Astrocyte of the spinal cord (primary cell): ENCODE measurements around the gene SLC6A14.

Source experiments
- DNase-seq: peaks from one replicate; pipeline ENCODE4 v3.0.0; 2011; ENCODE audit warnings: low read depth, low spot score
- H3K4me3 ChIP-seq: 2 replicates; pipeline ENCODE4 v1.5.1; 2011; ENCODE audit warnings: low read depth, mild to moderate bottlenecking, low read length, moderate library complexity
- in situ Hi-C: cut with HindIII; loops from 2 replicates; pipeline ENCODE4 v1.10.0; 2017; ENCODE audit warnings: low sequenced_read_pairs
- TF ChIP-seq, protein P1 (sequence below): IDR thresholded peaks from 2 replicates; pipeline ENCODE4 v1.5.1; 2012; ENCODE audit warnings: low read depth, mild to moderate bottlenecking, low read length, inconsistent platforms

Gene SLC6A14

DNA sequence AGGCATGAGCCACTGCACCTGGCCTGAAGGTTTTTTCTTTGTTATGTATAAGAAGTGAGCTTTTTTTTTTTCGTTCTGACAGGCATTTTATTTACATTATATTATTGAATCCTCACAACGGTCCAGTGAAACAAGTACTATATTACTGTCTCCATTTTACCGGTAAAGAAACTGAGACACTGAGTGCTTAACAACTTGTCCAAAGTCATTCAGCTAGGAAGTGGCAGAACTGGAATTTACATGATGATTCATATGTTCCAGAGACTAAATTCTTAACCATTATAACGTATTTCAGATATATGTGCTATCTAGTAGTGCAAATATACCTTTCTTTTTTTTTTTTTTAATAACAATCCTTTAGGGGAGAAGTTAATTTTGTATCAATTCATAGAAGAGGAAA lies 18.4 kb upstream of the SLC6A14 start:
- no peak for DNase-seq
- in situ Hi-C loops, result no loop called here
- H3K4me3 ChIP-seq, result no peak overlapping the region
- TF ChIP-seq, protein P1, sequence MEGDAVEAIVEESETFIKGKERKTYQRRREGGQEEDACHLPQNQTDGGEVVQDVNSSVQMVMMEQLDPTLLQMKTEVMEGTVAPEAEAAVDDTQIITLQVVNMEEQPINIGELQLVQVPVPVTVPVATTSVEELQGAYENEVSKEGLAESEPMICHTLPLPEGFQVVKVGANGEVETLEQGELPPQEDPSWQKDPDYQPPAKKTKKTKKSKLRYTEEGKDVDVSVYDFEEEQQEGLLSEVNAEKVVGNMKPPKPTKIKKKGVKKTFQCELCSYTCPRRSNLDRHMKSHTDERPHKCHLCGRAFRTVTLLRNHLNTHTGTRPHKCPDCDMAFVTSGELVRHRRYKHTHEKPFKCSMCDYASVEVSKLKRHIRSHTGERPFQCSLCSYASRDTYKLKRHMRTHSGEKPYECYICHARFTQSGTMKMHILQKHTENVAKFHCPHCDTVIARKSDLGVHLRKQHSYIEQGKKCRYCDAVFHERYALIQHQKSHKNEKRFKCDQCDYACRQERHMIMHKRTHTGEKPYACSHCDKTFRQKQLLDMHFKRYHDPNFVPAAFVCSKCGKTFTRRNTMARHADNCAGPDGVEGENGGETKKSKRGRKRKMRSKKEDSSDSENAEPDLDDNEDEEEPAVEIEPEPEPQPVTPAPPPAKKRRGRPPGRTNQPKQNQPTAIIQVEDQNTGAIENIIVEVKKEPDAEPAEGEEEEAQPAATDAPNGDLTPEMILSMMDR, result no peak

GRCh38 chrX:116427978-116428377 lies 8.4 kb upstream of the SLC6A14 start:
- no peak overlapping the region for H3K4me3 ChIP-seq
- no peak for DNase-seq
- TF ChIP-seq, protein P1, result no peak
- in situ Hi-C loops, result no loop called here

- H3K4me3 ChIP-seq, result no peak overlapping the region
- TF ChIP-seq, protein P1, result no peak
- DNase-seq, result no peak
- in situ Hi-C loops, result no loop called here
Measured at GRCh38 chrX:116435597-116435996, 809 bp upstream of the SLC6A14 start.

- TF ChIP-seq, protein P1, result no peak
- DNase-seq, result no peak
- H3K4me3 ChIP-seq, result no peak overlapping the region
- in situ Hi-C loops, result no loop called here
Measured at GRCh38 chrX:116449156-116449555, 12.8 kb downstream of the SLC6A14 start.

- no peak for DNase-seq
- in situ Hi-C loops, result no loop called here
- H3K4me3 ChIP-seq, result no peak within 1 kb of the TSS
- TF ChIP-seq, protein P1, result no peak
Measured at GRCh38 chrX:116462822-116463221, 26.4 kb downstream of the SLC6A14 start, which contains the start of gene CT83. Gene CT83 (minus strand): TSS chrX:116462976. CDS start chrX:116462856, 120 bp downstream.

DNA sequence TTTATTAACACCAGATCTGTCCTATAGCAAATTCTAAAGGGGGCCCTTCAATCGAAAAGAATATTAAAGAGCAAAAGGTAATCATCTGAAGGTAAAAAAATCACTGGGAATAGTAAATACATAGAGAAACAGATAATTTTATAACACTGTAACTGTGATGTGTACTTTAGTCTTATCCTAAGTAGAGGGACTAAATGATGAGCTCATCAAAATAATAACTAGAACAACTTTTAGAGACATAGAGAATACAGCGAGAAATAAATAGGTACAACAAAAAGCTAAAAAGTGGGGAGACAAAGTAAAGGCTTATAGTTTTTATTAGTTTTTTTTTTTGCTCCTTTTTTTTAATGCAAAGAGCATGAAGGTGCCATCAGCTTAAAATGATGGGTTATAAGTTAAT lies 43.7 kb downstream of the SLC6A14 start:
- TF ChIP-seq, protein P1, result no peak
- no peak overlapping the region for H3K4me3 ChIP-seq
- no peak for DNase-seq
- in situ Hi-C loops, result no loop called here

GRCh38 chrX:116490104-116490503 lies 53.7 kb downstream of the SLC6A14 start:
- TF ChIP-seq, protein P1, result peak; percentile 21
- in situ Hi-C loops, result no loop called here
- DNase-seq, result peak; percentile 2
- no peak overlapping the region for H3K4me3 ChIP-seq
